Parathyroid adenoma (tissue), 2 donors: Measurements from ENCODE around the gene ORC1.

Source experiments
- H2AFZ ChIP-seq: fragments of 300-600 bp; sonication (generic); one replicate; pipeline ENCODE4 v1.7.0; 2017; ENCODE audit warnings: antibody characterized with exemption, mild to moderate bottlenecking
- H3K27ac ChIP-seq: fragments of 300-600 bp; sonication (generic); one replicate; pipeline ENCODE4 v1.7.0; 2017
- H3K27me3 ChIP-seq: fragments of 300-600 bp; sonication (generic); one replicate; pipeline ENCODE4 v1.7.0; 2017; ENCODE audit warnings: low read length; ENCODE audit not compliant: control insufficient read depth, insufficient read depth
- H3K36me3 ChIP-seq: fragments of 300-600 bp; sonication (generic); one replicate; pipeline ENCODE4 v1.7.0; 2017; ENCODE audit warnings: low read length; ENCODE audit not compliant: control insufficient read depth, insufficient read depth
- H3K4me1 ChIP-seq: fragments of 300-600 bp; sonication (generic); one replicate; pipeline ENCODE4 v1.7.0; 2017; ENCODE audit warnings: control low read depth
- H3K4me2 ChIP-seq: fragments of 300-600 bp; sonication (generic); one replicate; pipeline ENCODE4 v1.7.0; 2017; ENCODE audit warnings: low read length
- H3K4me3 ChIP-seq: fragments of 300-600 bp; sonication (generic); one replicate; pipeline ENCODE4 v1.7.0; 2017; ENCODE audit warnings: low read depth, low read length
- H3K79me2 ChIP-seq: fragments of 300-600 bp; sonication (generic); one replicate; pipeline ENCODE4 v1.7.0; 2017; ENCODE audit warnings: control low read depth
- H3K9ac ChIP-seq: fragments of 300-600 bp; sonication (generic); one replicate; pipeline ENCODE4 v1.7.0; 2017; ENCODE audit warnings: mild to moderate bottlenecking
- H3K9me3 ChIP-seq: fragments of 300-600 bp; sonication (generic); one replicate; pipeline ENCODE4 v1.7.0; 2017; ENCODE audit warnings: low read length; ENCODE audit not compliant: control insufficient read depth
- TF ChIP-seq, protein P1 (sequence below): fragments of 300-600 bp; sonication (generic); IDR thresholded peaks from one replicate; pipeline ENCODE4 v1.7.0; 2017; ENCODE audit warnings: antibody characterized with exemption, mild to moderate bottlenecking
- donor health status: primary hyperparathyroidism.

ORC1 gene

DNA sequence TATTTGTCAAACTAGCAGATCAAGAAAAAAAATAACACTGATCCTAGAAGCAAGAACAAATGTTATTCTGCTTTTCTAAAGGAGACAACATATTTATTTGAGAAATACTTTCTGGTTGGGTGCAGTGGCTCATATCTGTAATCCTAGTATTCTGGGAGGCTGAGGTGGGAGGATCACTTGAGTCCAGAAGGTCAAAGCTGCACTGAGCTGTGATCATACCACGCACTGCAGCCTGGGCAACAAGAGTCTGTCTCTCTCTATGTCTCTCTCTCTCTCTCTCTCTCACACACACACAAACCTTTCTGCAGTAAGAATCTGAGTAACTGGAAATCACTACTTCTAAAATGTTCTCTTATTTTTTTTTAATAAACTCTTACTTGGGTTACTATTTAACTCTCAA lies 31.4 kb upstream of the ORC1 start:
- no peak overlapping the region for H3K27ac ChIP-seq
- H3K4me1 ChIP-seq, result no peaks in the 10 kb centered on the region
- no peaks in the 10 kb centered on the region for H3K36me3 ChIP-seq
- H3K9ac ChIP-seq, result no peak overlapping the region
- no peak overlapping the region for H3K4me3 ChIP-seq
- no peaks in the 10 kb centered on the region for H3K79me2 ChIP-seq
- H2AFZ ChIP-seq, result no peak overlapping the region
- TF ChIP-seq, protein P1, sequence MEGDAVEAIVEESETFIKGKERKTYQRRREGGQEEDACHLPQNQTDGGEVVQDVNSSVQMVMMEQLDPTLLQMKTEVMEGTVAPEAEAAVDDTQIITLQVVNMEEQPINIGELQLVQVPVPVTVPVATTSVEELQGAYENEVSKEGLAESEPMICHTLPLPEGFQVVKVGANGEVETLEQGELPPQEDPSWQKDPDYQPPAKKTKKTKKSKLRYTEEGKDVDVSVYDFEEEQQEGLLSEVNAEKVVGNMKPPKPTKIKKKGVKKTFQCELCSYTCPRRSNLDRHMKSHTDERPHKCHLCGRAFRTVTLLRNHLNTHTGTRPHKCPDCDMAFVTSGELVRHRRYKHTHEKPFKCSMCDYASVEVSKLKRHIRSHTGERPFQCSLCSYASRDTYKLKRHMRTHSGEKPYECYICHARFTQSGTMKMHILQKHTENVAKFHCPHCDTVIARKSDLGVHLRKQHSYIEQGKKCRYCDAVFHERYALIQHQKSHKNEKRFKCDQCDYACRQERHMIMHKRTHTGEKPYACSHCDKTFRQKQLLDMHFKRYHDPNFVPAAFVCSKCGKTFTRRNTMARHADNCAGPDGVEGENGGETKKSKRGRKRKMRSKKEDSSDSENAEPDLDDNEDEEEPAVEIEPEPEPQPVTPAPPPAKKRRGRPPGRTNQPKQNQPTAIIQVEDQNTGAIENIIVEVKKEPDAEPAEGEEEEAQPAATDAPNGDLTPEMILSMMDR, result no peak
- no peaks in the 10 kb centered on the region for H3K9me3 ChIP-seq
- H3K27me3 ChIP-seq, result no peaks in the 10 kb centered on the region
- H3K4me2 ChIP-seq, result no peak overlapping the region

DNA sequence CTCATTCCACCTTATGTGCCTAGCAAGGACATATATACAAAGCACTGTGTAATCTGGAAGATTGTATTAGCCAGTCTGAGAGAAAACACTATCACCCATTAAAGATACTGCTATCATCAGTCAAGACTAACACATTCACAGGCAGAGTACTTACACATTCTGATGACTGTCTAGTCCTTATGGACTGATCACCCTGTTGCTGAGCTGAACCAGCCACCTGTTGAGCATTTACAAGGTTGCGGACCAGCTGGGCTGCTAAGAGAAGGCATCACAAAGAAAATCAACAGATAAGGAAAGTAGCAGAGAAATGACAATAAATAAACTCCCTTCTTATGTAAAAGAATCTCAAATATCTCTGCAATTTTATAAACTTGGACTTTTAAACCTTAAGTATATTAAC lies 31.0 kb upstream of the ORC1 start:
- Histone ChIP-seq H3K9me3 (no peaks in the 10 kb centered on the region), H2AFZ (no peak overlapping the region), H3K9ac (no peak overlapping the region), H3K4me1 (no peaks in the 10 kb centered on the region), H3K27ac (no peak overlapping the region), H3K27me3 (no peaks in the 10 kb centered on the region), H3K4me2 (no peak overlapping the region), H3K4me3 (no peak overlapping the region), H3K36me3 (no peaks in the 10 kb centered on the region), H3K79me2 (no peaks in the 10 kb centered on the region)
- TF ChIP-seq, protein P1, result no peak

DNA sequence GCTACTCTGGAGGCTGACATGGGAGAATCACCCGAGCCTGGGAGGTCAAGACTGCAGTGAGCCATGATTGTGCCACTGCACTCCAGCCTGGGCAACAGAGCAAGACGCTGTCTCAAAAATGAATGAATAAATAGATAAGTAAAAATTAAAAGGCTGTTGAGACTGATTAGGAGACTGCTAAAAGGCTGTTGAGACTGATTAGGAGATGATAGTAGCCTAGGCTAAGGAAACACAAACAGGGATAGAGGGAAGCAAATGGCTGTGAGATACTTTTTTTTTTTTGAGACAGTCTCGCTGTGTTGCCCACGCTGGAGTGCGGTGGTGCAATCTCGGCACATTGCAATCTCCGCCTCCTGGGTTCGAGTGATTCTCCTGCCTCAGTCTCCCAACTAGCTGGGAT lies 28.6 kb upstream of the ORC1 start:
- Histone ChIP-seq H3K9me3 (no peaks in the 10 kb centered on the region), H3K9ac (no peak overlapping the region), H2AFZ (no peak overlapping the region), H3K79me2 (no peaks in the 10 kb centered on the region), H3K36me3 (no peaks in the 10 kb centered on the region), H3K4me1 (no peaks in the 10 kb centered on the region), H3K27me3 (no peaks in the 10 kb centered on the region), H3K27ac (no peak overlapping the region), H3K4me2 (no peak overlapping the region), H3K4me3 (no peak overlapping the region)
- TF ChIP-seq, protein P1, result no peak

DNA sequence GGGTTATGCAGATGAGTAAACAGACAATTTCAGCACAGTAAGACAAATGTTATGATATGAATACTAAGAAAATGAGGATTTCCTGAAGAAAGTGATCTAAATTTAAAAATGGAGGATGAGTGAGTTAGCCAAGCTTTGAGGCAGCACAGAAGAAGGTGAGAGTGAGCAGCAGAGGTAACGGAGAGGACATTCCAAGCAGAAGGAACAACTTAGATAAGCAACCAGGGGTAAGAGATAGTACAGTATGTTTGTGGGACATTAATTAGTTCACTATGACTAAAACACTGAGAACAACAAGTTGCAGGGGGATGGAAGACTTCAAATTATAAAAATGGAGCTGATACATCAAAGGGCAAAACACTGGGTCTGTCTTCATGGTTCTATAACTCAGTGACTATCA lies 22.9 kb upstream of the ORC1 start:
- Histone ChIP-seq H3K4me2 (no peak overlapping the region), H2AFZ (no peak overlapping the region), H3K4me1 (no peaks in the 10 kb centered on the region), H3K9ac (no peak overlapping the region), H3K79me2 (no peaks in the 10 kb centered on the region), H3K9me3 (no peaks in the 10 kb centered on the region), H3K4me3 (no peak overlapping the region), H3K27ac (no peak overlapping the region), H3K36me3 (no peaks in the 10 kb centered on the region), H3K27me3 (no peaks in the 10 kb centered on the region)
- TF ChIP-seq, protein P1, result no peak

DNA sequence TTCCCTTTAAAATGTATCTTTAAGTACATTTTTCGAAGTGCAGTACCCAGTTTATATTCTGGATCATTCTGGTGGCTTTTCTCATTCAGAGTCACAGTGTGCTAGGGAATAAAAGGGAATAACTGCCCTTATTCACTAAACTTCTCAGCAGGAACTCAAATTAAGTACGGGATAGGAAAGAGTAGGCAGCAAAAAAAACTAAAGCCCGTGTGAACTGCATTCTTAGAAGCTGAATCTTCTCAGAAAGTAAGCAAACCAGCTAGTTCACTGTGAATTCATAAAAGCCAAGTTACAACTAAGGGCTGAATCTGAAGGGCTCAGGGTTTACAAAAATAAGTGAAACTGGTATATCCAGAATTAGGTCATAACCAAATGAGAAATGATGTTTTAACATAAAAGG lies 22.1 kb upstream of the ORC1 start:
- TF ChIP-seq, protein P1, result no peak
- Histone ChIP-seq H3K4me2 (no peak overlapping the region), H3K9ac (no peak overlapping the region), H2AFZ (no peak overlapping the region), H3K79me2 (no peaks in the 10 kb centered on the region), H3K4me3 (no peak overlapping the region), H3K4me1 (no peaks in the 10 kb centered on the region), H3K36me3 (no peaks in the 10 kb centered on the region), H3K9me3 (no peaks in the 10 kb centered on the region), H3K27ac (no peak overlapping the region), H3K27me3 (no peaks in the 10 kb centered on the region)
